ENCODE results near the gene CLC. TPM values are rescaled to one million over a fixed set of nuclear protein-coding genes. Genes with fewer than 3 reads are reported as not detected.
A peak's percentile ranks its signal among the peaks of the same experiment; 100 is the strongest.

The CLC gene
- total and polyA plus RNA-seq, 2 of the 13 experiments (the other 11 are each of a cell fraction or from before 2014, with no cell fraction given): not detected

DNA sequence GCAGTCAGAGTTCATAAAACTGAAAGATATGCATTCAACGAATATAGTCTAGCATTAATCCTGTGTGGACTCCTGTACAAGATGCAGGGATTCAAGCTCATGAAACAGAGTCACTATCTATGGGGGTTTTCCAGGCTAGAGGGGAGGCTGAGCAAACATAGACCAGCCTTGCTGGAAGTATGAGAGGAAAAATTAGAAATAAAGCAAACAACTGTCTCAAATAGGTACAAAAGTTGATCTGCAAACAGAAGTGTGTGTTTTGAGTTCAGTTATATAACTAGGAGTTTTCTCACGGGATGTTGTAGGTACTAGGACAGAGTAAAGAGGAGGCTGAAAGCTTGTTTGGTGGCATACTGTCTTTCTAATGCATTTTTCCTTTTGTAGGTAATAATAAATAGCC is 42.1 kb downstream of the CLC start (continued):
- TF ChIP-seq, protein P1, sequence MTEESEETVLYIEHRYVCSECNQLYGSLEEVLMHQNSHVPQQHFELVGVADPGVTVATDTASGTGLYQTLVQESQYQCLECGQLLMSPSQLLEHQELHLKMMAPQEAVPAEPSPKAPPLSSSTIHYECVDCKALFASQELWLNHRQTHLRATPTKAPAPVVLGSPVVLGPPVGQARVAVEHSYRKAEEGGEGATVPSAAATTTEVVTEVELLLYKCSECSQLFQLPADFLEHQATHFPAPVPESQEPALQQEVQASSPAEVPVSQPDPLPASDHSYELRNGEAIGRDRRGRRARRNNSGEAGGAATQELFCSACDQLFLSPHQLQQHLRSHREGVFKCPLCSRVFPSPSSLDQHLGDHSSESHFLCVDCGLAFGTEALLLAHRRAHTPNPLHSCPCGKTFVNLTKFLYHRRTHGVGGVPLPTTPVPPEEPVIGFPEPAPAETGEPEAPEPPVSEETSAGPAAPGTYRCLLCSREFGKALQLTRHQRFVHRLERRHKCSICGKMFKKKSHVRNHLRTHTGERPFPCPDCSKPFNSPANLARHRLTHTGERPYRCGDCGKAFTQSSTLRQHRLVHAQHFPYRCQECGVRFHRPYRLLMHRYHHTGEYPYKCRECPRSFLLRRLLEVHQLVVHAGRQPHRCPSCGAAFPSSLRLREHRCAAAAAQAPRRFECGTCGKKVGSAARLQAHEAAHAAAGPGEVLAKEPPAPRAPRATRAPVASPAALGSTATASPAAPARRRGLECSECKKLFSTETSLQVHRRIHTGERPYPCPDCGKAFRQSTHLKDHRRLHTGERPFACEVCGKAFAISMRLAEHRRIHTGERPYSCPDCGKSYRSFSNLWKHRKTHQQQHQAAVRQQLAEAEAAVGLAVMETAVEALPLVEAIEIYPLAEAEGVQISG (CRISPR knock-in tag; IDR thresholded peaks at IDR 0.05): no peak
- TF ChIP-seq ZNF253 (CRISPR knock-in tag; IDR thresholded peaks at IDR 0.05; ENCODE audit: borderline replicate concordance) (no peak), ZNF12 (CRISPR knock-in tag; IDR thresholded peaks at IDR 0.05) (0 out of 2 replicates have a peak, but pooled peaks have one; percentile 23), ETV5 (CRISPR knock-in tag; IDR thresholded peaks at IDR 0.05; ENCODE audit: borderline replicate concordance) (0 out of 2 replicates have a peak, but pooled peaks have one; percentile 29), ARNTL (CRISPR knock-in tag; IDR thresholded peaks at IDR 0.05) (no peak), ZNF335 (CRISPR knock-in tag; IDR thresholded peaks at IDR 0.05) (no peak), CAMTA2 (CRISPR knock-in tag; IDR thresholded peaks at IDR 0.05; ENCODE audit: borderline replicate concordance) (no peak), FOXA3 (CRISPR knock-in tag; IDR thresholded peaks at IDR 0.05) (peak; percentile 56), GATAD2A (CRISPR knock-in tag; IDR thresholded peaks at IDR 0.05) (peak; percentile 40), HDAC2 (CRISPR knock-in tag; IDR thresholded peaks at IDR 0.05) (no peak; the same call in 1 of the 2 replicates), GLI4 (CRISPR knock-in tag; IDR thresholded peaks at IDR 0.05; ENCODE audit: borderline replicate concordance) (0 out of 2 replicates have a peak, but pooled peaks have one; percentile 20), PPARG (CRISPR knock-in tag; conservative IDR thresholded peaks at IDR 0.05) (peak; percentile 82), ZNF737 (CRISPR knock-in tag; IDR thresholded peaks at IDR 0.05; ENCODE audit: borderline replicate concordance) (no peak), NONO (IDR thresholded peaks at IDR 0.05) (no peak), NONO (CRISPR knock-in tag; conservative IDR thresholded peaks at IDR 0.05) (no peak)
- TF ChIP-seq, protein P2, sequence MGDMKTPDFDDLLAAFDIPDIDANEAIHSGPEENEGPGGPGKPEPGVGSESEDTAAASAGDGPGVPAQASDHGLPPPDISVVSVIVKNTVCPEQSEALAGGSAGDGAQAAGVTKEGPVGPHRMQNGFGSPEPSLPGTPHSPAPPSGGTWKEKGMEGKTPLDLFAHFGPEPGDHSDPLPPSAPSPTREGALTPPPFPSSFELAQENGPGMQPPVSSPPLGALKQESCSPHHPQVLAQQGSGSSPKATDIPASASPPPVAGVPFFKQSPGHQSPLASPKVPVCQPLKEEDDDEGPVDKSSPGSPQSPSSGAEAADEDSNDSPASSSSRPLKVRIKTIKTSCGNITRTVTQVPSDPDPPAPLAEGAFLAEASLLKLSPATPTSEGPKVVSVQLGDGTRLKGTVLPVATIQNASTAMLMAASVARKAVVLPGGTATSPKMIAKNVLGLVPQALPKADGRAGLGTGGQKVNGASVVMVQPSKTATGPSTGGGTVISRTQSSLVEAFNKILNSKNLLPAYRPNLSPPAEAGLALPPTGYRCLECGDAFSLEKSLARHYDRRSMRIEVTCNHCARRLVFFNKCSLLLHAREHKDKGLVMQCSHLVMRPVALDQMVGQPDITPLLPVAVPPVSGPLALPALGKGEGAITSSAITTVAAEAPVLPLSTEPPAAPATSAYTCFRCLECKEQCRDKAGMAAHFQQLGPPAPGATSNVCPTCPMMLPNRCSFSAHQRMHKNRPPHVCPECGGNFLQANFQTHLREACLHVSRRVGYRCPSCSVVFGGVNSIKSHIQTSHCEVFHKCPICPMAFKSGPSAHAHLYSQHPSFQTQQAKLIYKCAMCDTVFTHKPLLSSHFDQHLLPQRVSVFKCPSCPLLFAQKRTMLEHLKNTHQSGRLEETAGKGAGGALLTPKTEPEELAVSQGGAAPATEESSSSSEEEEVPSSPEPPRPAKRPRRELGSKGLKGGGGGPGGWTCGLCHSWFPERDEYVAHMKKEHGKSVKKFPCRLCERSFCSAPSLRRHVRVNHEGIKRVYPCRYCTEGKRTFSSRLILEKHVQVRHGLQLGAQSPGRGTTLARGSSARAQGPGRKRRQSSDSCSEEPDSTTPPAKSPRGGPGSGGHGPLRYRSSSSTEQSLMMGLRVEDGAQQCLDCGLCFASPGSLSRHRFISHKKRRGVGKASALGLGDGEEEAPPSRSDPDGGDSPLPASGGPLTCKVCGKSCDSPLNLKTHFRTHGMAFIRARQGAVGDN (CRISPR knock-in tag; IDR thresholded peaks at IDR 0.05): no peak
- TF ChIP-seq, protein P3, sequence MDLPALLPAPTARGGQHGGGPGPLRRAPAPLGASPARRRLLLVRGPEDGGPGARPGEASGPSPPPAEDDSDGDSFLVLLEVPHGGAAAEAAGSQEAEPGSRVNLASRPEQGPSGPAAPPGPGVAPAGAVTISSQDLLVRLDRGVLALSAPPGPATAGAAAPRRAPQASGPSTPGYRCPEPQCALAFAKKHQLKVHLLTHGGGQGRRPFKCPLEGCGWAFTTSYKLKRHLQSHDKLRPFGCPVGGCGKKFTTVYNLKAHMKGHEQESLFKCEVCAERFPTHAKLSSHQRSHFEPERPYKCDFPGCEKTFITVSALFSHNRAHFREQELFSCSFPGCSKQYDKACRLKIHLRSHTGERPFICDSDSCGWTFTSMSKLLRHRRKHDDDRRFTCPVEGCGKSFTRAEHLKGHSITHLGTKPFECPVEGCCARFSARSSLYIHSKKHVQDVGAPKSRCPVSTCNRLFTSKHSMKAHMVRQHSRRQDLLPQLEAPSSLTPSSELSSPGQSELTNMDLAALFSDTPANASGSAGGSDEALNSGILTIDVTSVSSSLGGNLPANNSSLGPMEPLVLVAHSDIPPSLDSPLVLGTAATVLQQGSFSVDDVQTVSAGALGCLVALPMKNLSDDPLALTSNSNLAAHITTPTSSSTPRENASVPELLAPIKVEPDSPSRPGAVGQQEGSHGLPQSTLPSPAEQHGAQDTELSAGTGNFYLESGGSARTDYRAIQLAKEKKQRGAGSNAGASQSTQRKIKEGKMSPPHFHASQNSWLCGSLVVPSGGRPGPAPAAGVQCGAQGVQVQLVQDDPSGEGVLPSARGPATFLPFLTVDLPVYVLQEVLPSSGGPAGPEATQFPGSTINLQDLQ (CRISPR knock-in tag; IDR thresholded peaks at IDR 0.05): no peak
- TF ChIP-seq, protein P4, sequence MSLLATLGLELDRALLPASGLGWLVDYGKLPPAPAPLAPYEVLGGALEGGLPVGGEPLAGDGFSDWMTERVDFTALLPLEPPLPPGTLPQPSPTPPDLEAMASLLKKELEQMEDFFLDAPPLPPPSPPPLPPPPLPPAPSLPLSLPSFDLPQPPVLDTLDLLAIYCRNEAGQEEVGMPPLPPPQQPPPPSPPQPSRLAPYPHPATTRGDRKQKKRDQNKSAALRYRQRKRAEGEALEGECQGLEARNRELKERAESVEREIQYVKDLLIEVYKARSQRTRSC (CRISPR knock-in tag; IDR thresholded peaks at IDR 0.05; ENCODE audit: low read depth): no peak
